GM23248 (cell line): Measurements from ENCODE around the gene PFKFB4.

Experiments used
- EZH2 ChIP-seq: fragments of 200-600 bp; sonication (generic); IDR thresholded peaks from 2 replicates; pipeline ENCODE4 v1.6.1; 2018; ENCODE audit warnings: antibody characterized with exemption, mild to moderate bottlenecking; ENCODE audit not compliant: insufficient read depth, poor library complexity, severe bottlenecking
- EZH2phosphoT487 ChIP-seq: fragments of 200-600 bp; sonication (generic); IDR thresholded peaks from 2 replicates; pipeline ENCODE4 v1.6.1; 2018; ENCODE audit warnings: antibody characterized with exemption, moderate library complexity, mild to moderate bottlenecking, low read depth; ENCODE audit not compliant: insufficient read depth

DNA sequence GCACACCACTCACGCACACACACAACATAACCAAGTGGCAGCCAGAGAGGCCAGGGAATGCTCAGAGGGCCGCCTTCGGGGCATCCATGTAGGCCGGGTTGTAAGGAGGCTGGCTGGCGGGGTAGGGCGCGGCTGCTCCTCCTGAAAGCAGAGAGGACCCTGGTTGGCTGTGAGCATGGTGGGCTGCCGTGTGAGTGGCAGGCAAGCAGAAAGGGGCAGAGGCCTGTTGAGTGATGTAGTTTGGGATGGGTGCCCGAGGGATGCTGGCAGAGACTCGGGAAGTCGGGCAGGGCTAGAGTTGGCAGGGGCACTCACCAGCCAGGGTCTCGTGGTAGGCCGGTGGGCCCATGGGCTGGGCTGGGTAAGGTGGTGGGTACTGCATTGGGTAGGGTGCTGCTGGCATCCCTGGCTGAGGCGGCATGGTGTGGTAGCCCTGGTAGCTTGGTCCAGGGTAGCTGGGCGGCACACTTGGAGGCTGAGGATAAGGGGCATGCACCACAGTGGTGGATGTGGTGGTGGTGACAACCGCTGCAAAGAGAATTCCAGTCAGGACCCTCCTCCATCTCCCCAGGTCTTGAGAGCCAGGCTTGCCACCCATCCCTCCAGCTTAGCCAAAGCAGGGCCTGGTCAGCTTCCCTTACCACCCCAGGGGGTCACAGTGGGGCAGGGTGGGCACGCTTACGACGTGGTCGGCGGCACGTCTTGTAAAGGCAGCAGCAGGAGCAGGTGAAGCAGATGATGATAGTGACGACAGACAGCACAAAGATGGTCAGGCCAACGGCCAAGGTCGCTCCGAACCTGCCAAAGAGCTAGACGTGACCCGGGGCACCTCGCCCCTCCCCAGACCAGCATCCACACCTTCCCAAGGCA, 87.3 kb downstream of the PFKFB4 start:
- no peak for TF ChIP-seq EZH2
- TF ChIP-seq EZH2phosphoT487, result no peak
